BJ (cell line): ENCODE measurements around the gene UBN1. TPM values are rescaled to one million over a fixed set of nuclear protein-coding genes. Genes with fewer than 3 reads are reported as not detected.

Source experiments
- CTCF ChIA-PET: fragments of 350-600 bp; formaldehyde crosslinking; extraction: SDS; loops from one replicate; lab custom pipeline; 2021; ENCODE audit warnings: antibody characterized with exemption, inconsistent platforms; lab: Yijun Ruan, JAX
- POLR2A ChIA-PET: fragments of 300-600 bp; sonication (Branson Sonifier 250); formaldehyde crosslinking; extraction: SDS; loops from one replicate; lab custom pipeline; 2021; ENCODE audit warnings: antibody characterized with exemption; lab: Charles Lee
- DNase-seq: peaks from one replicate; pipeline ENCODE4 v3.0.0-alpha.2; 2011; ENCODE audit warnings: low read depth
- H3K27me3 ChIP-seq: 2 replicates; pipeline ENCODE4 v1.6.0; 2011; ENCODE audit warnings: low read length; ENCODE audit not compliant: control insufficient read depth, insufficient read depth
- H3K36me3 ChIP-seq: 2 replicates; pipeline ENCODE4 v1.5.1; 2011; ENCODE audit warnings: low read length; ENCODE audit not compliant: control insufficient read depth, insufficient read depth
- H3K4me3 ChIP-seq: 2 replicates; pipeline ENCODE4 v1.5.1; 2011; ENCODE audit warnings: low read depth, mild to moderate bottlenecking, control low read depth, low read length
- polyA plus RNA-seq: library from polyadenylated mRNA; depleted of rRNA; stranded (reverse); fragments of >200 nt; gene quantifications from 2 replicates; pipeline ENCODE4 v1.2.3, GENCODE V29; 2011
- TF ChIP-seq, protein P1 (sequence below): IDR thresholded peaks from 2 replicates; pipeline ENCODE4 v1.5.1; 2011; ENCODE audit warnings: low read depth, mild to moderate bottlenecking, control low read depth, inconsistent platforms, low read length, moderate library complexity; ENCODE audit not compliant: insufficient read depth

Gene UBN1
- polyA plus RNA-seq, 1 experiment = 11.2 TPM

DNA sequence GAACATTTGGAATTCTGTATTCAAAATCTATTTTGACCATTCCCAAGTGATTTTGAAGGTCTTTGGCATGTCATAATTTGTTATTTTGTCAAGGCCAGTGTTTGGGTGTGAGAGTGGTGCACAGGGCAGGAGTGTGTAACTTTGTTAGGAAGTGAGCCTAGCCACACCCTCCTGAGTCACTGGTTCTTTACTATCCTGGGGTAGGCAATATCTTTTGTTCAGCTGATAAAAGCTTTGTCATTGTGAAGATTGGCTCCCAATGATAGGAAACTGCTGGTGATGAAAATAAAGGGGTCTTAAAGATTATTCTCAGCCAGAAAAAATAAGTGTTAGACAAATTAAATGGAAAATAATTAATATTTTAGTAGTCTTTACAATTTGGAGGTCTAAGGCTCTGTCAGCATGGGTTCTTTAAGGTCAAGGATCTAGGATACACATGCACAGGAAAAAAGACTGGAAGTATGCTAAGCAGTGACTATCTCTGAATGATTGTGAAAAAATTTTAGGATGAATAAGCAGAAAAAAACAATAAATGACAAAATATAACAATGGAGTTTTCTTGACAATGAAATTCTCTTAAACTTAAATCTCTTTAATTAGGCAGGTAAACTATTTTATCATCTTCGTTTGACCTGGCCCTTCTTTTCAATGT lies 5.1 kb downstream of the UBN1 start:
- POLR2A ChIA-PET = no interaction called here
- DNase-seq = no peak
- H3K27me3 ChIP-seq = no peaks in the 10 kb centered on the region

DNA sequence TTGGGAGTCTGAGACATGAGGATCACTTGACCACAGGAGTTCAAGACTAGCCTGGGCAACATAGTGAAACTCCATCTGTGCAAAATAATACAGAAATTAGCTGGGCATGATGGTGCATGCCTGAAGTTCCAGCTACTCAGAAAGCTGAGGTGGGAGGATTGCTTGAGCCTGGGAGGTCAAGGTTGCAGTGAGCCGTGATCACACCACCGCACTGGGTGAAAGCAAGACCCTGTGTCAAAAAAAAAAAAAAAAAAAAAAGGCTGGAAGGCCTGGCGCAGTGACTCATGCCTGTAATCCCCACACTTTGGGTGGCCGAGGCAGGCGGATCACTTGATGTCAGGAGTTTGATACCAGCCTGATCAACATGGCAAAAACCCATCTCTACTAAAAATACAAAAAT lies 8.1 kb downstream of the UBN1 start:
- H3K36me3 ChIP-seq = peaks cover 23% of the 10 kb centered on the region
- TF ChIP-seq, protein P1, sequence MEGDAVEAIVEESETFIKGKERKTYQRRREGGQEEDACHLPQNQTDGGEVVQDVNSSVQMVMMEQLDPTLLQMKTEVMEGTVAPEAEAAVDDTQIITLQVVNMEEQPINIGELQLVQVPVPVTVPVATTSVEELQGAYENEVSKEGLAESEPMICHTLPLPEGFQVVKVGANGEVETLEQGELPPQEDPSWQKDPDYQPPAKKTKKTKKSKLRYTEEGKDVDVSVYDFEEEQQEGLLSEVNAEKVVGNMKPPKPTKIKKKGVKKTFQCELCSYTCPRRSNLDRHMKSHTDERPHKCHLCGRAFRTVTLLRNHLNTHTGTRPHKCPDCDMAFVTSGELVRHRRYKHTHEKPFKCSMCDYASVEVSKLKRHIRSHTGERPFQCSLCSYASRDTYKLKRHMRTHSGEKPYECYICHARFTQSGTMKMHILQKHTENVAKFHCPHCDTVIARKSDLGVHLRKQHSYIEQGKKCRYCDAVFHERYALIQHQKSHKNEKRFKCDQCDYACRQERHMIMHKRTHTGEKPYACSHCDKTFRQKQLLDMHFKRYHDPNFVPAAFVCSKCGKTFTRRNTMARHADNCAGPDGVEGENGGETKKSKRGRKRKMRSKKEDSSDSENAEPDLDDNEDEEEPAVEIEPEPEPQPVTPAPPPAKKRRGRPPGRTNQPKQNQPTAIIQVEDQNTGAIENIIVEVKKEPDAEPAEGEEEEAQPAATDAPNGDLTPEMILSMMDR = no peak
- no peaks in the 10 kb centered on the region for H3K27me3 ChIP-seq
- DNase-seq = no peak
- H3K4me3 ChIP-seq = no peak overlapping the region
- POLR2A ChIA-PET = no interaction called here
- CTCF ChIA-PET = no interaction called here

More for the DNA sequence above, 5.1 kb downstream of the UBN1 start:
- H3K36me3 ChIP-seq = peaks cover 7% of the 10 kb centered on the region
- TF ChIP-seq, protein P1 = no peak
- no peak overlapping the region for H3K4me3 ChIP-seq
- CTCF ChIA-PET = interaction anchor here (1.9 kb wide), 1 partner anchor 105 kb away, joined by 6 read pairs; no protein-coding TSS in a partner anchor

DNA sequence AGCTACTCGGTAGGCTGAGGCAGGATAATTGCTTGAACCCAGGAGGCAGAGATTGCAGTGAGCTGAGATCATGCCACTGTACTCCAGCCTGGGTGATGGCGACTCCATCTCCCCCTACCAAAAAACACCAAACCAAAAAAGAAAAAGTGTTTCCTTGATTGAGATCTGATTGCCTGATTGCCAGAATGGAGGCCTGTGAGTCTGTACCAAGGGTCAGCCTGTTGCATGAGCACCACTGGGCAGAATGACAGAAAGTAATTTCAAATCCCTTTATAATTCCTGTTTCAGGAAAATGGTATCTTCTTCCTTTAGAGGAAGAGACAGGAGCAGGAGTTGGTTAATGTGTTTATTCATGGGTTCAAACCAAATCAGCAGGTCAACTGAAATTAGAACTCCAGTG lies 8.5 kb downstream of the UBN1 start:
- no peak for DNase-seq
- ChIA-PET POLR2A (no interaction called here), CTCF (no interaction called here)
- Histone ChIP-seq H3K27me3 (no peaks in the 10 kb centered on the region), H3K4me3 (no peak overlapping the region), H3K36me3 (peaks cover 26% of the 10 kb centered on the region)
- TF ChIP-seq, protein P1 = no peak

DNA sequence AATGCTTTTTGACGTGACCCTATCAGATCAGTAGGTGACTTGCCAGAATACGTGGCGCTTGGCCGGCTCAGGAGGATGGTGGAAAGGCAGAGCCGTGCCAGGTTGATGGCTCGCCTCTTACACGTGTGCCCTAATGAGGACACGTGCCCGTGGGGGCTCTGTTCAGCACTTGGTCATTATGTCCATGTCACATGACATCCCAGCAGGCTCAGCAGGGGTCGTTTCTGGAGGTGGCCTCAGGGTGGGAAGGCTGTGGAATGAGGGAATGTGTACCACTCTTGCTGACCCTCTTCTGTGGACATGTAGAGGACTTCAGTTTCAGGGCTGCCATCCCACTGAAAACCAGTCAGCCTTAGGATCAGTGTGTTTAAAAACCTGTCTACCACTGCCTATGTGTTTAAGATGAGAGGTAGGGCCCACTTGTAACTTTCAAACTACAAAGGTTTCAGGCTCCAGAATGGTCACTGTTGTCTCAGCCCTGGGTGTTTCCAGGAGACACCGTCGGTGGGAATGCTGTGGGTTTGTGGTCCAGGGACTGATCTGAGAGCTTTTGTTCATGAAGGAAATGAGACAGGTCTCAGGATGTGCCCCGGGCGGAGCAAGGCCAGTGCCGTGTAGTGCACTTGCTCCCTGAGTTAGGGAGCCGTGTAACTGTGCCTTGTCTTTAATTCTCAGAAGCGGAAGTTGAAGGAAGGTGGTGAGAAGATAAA lies 12.1 kb downstream of the UBN1 start:
- Histone ChIP-seq H3K36me3 (peaks cover 30% of the 10 kb centered on the region), H3K4me3 (no peak overlapping the region), H3K27me3 (no peaks in the 10 kb centered on the region)
- CTCF ChIA-PET = interaction anchor here (1.4 kb wide), 1 partner anchor 97 kb away, joined by 4 read pairs; no protein-coding TSS in a partner anchor
- TF ChIP-seq, protein P1 = no peak
- POLR2A ChIA-PET = no interaction called here
- DNase-seq = no peak

DNA sequence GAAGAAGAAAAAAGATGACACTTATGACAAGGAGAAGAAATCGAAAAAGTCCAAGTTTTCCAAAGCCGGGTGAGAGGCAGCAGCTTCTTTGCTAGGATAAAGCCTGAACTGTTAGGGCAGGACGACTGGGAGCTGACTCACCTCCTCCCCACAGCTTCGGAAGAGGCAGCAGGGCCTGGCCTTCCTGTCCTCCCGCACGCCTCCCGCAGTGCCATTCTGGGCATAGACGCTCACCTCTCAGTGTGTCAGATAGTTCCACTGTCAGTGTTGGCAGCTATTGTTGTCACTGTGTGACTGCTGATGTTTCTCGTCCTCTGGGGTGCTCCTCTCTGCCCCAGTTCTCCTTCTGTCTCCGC lies 12.6 kb downstream of the UBN1 start:
- POLR2A ChIA-PET = no interaction called here
- DNase-seq = no peak
- Histone ChIP-seq H3K4me3 (no peak overlapping the region), H3K36me3 (peaks cover 30% of the 10 kb centered on the region), H3K27me3 (no peaks in the 10 kb centered on the region)
- TF ChIP-seq, protein P1 = no peak
- CTCF ChIA-PET = no interaction called here
